Osteoblast (primary cell): Measurements from ENCODE around the gene NR2F1. TPM values are rescaled to one million over a fixed set of nuclear protein-coding genes. Genes with fewer than 3 reads are reported as not detected.

ENCODE experiments used
- DNase-seq: peaks from one replicate; pipeline ENCODE4 v3.0.0; 2011; ENCODE audit warnings: low spot score, mixed read lengths; ENCODE audit not compliant: insufficient read length; ENCODE audit errors: missing footprints
- H2AFZ ChIP-seq: 2 replicates; pipeline ENCODE4 v1.6.0; 2011; ENCODE audit warnings: mild to moderate bottlenecking, low read length
- H3K27ac ChIP-seq: 2 replicates; pipeline ENCODE4 v1.5.1; 2011; ENCODE audit warnings: mild to moderate bottlenecking, low read depth, low read length, moderate library complexity
- H3K27me3 ChIP-seq: 2 replicates; pipeline ENCODE4 v1.6.0; 2012; ENCODE audit warnings: mild to moderate bottlenecking, control low read depth, inconsistent platforms, low read length, moderate library complexity; ENCODE audit not compliant: insufficient read depth
- H3K36me3 ChIP-seq: 2 replicates; pipeline ENCODE4 v1.5.1; 2011; ENCODE audit warnings: mild to moderate bottlenecking, low read length, control low read depth, moderate library complexity; ENCODE audit not compliant: insufficient read depth
- H3K4me1 ChIP-seq: 2 replicates; pipeline ENCODE4 v1.5.1; 2011; ENCODE audit warnings: mild to moderate bottlenecking, low read length, control low read depth, moderate library complexity; ENCODE audit not compliant: insufficient read depth
- H3K4me2 ChIP-seq: 2 replicates; pipeline ENCODE4 v1.6.0; 2011; ENCODE audit warnings: mild to moderate bottlenecking, low read length; ENCODE audit not compliant: insufficient read depth
- H3K4me3 ChIP-seq: fragments of 200-600 bp; sonication (generic); 3 replicates; pipeline ENCODE4 v1.5.1; 2012; ENCODE audit warnings: mild to moderate bottlenecking, low read length, inconsistent platforms; ENCODE audit not compliant: insufficient read depth
- H3K79me2 ChIP-seq: 2 replicates; pipeline ENCODE4 v1.6.0; 2012; ENCODE audit warnings: mild to moderate bottlenecking, low read length, control low read depth, inconsistent platforms; ENCODE audit not compliant: insufficient read depth
- H3K9me3 ChIP-seq: 2 replicates; pipeline ENCODE4 v1.5.1; 2011; ENCODE audit warnings: low read depth, low read length, control low read depth
- H4K20me1 ChIP-seq: 2 replicates; pipeline ENCODE4 v1.6.0; 2012; ENCODE audit warnings: mild to moderate bottlenecking, low read length, control low read depth; ENCODE audit not compliant: insufficient read depth
- total RNA-seq: library from RNA; depleted of rRNA; stranded (reverse); fragments of >200 nt; gene quantifications from 2 replicates; pipeline ENCODE4 v1.2.3, GENCODE V29; 2012
- TF ChIP-seq, protein P1 (sequence below): IDR thresholded peaks from 2 replicates; pipeline ENCODE4 v1.5.1; 2011; ENCODE audit warnings: mild to moderate bottlenecking, low read depth, low read length, moderate library complexity; ENCODE audit errors: extremely low read depth

NR2F1 gene
- total RNA-seq, 1 donor = 7.2 TPM

DNA sequence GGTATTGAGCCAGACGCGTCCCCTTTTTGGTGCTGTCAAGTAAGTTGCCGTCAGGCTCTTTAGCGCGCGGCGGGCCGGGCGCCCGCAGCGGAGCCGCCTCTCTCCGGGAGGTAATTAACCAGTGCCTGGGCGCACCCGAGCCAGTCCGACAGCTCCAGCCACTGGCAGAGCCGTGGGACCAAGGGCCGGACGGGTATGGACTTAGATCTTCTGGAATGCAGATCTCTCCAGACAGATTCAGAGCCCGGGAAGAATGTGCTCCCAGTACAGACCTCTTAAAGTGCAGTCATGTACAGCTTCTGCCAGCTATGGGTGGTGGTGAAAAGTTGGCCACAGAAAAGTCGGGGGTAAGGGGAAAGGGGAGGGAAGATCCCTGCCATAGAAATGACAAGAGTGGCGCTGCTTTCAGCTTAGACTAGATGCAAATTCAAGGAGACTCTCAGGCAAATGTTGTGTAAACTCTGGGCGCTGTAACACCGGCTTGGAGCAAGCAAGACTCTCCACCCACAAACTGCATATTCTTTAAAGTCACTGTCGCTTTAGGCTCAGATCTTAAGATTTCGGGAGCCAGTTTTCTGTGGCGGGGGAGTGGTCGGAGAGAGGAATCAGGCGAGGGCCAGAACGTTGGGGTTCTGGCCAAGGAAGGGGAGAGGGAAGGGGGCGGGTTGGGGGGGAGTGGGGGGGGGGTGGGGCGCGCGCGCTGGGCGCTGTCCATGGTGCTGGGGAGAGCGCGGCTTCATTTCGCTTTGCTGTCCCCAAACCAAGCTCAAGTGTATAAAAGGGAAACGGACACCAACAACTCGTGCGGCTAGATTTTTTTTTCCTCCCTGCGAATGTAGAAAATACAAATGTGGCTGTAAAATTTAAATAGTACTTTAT lies 29.2 kb downstream of the NR2F1 start:
- DNase-seq = no peak
- Histone ChIP-seq H3K27me3 (peaks cover 66% of the 10 kb centered on the region), H3K4me3 (peak overlapping the region; percentile 36), H3K4me1 (peaks cover 11% of the 10 kb centered on the region), H3K9me3 (no peaks in the 10 kb centered on the region), H3K4me2 (peak overlapping the region; percentile 33), H3K27ac (no peak overlapping the region), H3K36me3 (no peaks in the 10 kb centered on the region), H4K20me1 (peaks cover 2% of the 10 kb centered on the region), H3K79me2 (no peaks in the 10 kb centered on the region), H2AFZ (no peak overlapping the region)
- TF ChIP-seq, protein P1, sequence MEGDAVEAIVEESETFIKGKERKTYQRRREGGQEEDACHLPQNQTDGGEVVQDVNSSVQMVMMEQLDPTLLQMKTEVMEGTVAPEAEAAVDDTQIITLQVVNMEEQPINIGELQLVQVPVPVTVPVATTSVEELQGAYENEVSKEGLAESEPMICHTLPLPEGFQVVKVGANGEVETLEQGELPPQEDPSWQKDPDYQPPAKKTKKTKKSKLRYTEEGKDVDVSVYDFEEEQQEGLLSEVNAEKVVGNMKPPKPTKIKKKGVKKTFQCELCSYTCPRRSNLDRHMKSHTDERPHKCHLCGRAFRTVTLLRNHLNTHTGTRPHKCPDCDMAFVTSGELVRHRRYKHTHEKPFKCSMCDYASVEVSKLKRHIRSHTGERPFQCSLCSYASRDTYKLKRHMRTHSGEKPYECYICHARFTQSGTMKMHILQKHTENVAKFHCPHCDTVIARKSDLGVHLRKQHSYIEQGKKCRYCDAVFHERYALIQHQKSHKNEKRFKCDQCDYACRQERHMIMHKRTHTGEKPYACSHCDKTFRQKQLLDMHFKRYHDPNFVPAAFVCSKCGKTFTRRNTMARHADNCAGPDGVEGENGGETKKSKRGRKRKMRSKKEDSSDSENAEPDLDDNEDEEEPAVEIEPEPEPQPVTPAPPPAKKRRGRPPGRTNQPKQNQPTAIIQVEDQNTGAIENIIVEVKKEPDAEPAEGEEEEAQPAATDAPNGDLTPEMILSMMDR = no peak

- no peak overlapping the region for H3K4me3 ChIP-seq
- no peak overlapping the region for H3K4me2 ChIP-seq
- H3K27me3 ChIP-seq = peaks cover 66% of the 10 kb centered on the region
These were observed 29.8 kb downstream of the NR2F1 start for GRCh38 chr5:93612855-93613243.

GRCh38 chr5:93616538-93617174 lies 33.6 kb downstream of the NR2F1 start:
- H3K9me3 ChIP-seq = no peaks in the 10 kb centered on the region
- H2AFZ ChIP-seq = no peak overlapping the region
- no peaks in the 10 kb centered on the region for H3K79me2 ChIP-seq
- TF ChIP-seq, protein P1 = no peak
- peaks cover 9% of the 10 kb centered on the region for H3K4me1 ChIP-seq
- H4K20me1 ChIP-seq = peaks cover 2% of the 10 kb centered on the region
- peaks cover 28% of the 10 kb centered on the region for H3K27me3 ChIP-seq
- no peak overlapping the region for H3K4me2 ChIP-seq
- DNase-seq = no peak
- no peak overlapping the region for H3K27ac ChIP-seq
- no peak overlapping the region for H3K4me3 ChIP-seq
- H3K36me3 ChIP-seq = no peaks in the 10 kb centered on the region

More at GRCh38 chr5:93612855-93613243, 29.8 kb downstream of the NR2F1 start:
- DNase-seq = no peak
- H2AFZ ChIP-seq = no peak overlapping the region
- TF ChIP-seq, protein P1 = no peak
- no peaks in the 10 kb centered on the region for H3K79me2 ChIP-seq
- H3K4me1 ChIP-seq = peaks cover 5% of the 10 kb centered on the region
- no peak overlapping the region for H3K27ac ChIP-seq
- H4K20me1 ChIP-seq = peaks cover 2% of the 10 kb centered on the region
- H3K9me3 ChIP-seq = no peaks in the 10 kb centered on the region
- no peaks in the 10 kb centered on the region for H3K36me3 ChIP-seq
